GM19455 (cell line): ENCODE results near the gene ITCH.
"Not testable (repeated sequence)": the region's sequence is repeated elsewhere in the genome, so short reads cannot be mapped to it uniquely, and the experiment has no call there.

Source experiments
- ATAC-seq: cut with Tn5 transposase; IDR thresholded peaks from one replicate; pipeline ENCODE4 v1.9.1; 2021; ENCODE audit not compliant: unreplicated experiment

ITCH gene

GRCh38 chr20:34343458-34344211, 19.4 kb upstream of the ITCH start:
- no peak for ATAC-seq

- no peak for ATAC-seq
These were observed 18.8 kb upstream of the ITCH start for GRCh38 chr20:34344238-34344637.

GRCh38 chr20:34345402-34345736, 17.7 kb upstream of the ITCH start:
- ATAC-seq: no peak

GRCh38 chr20:34345839-34346532, 17.1 kb upstream of the ITCH start:
- ATAC-seq: not testable (repeated sequence)

- ATAC-seq: not testable (repeated sequence)
These were observed 16.6 kb upstream of the ITCH start for GRCh38 chr20:34346533-34346865.

GRCh38 chr20:34347571-34347970, 15.5 kb upstream of the ITCH start:
- ATAC-seq: no peak

- no peak for ATAC-seq
These were observed 13.0 kb upstream of the ITCH start for GRCh38 chr20:34350095-34350494.

GRCh38 chr20:34353467-34353866, 9.6 kb upstream of the ITCH start:
- ATAC-seq: not testable (repeated sequence)

GRCh38 chr20:34355427-34355826, 7.6 kb upstream of the ITCH start:
- ATAC-seq: no peak

GRCh38 chr20:34359729-34360128, 3.3 kb upstream of the ITCH start:
- ATAC-seq: not testable (repeated sequence)

GRCh38 chr20:34362502-34363061, 491 bp upstream of the ITCH start:
- ATAC-seq: no peak

GRCh38 chr20:34363465-34364222, 571 bp downstream of the ITCH start:
- peak; percentile 50 for ATAC-seq

GRCh38 chr20:34364223-34364506, 1.1 kb downstream of the ITCH start:
- ATAC-seq: no peak

GRCh38 chr20:34365765-34366213, 2.7 kb downstream of the ITCH start:
- ATAC-seq: peak; percentile 41

- ATAC-seq: no peak
These were observed 4.1 kb downstream of the ITCH start for GRCh38 chr20:34367155-34367554.

- not testable (repeated sequence) for ATAC-seq
These were observed 4.8 kb downstream of the ITCH start for GRCh38 chr20:34367911-34368310.

- ATAC-seq: no peak
These were observed 5.5 kb downstream of the ITCH start for GRCh38 chr20:34368547-34368946.

GRCh38 chr20:34369265-34369664, 6.2 kb downstream of the ITCH start:
- ATAC-seq: no peak

- no peak for ATAC-seq
These were observed 7.0 kb downstream of the ITCH start for GRCh38 chr20:34370062-34370461.

- no peak for ATAC-seq
These were observed 10.4 kb downstream of the ITCH start for GRCh38 chr20:34373445-34373844.

GRCh38 chr20:34374209-34374760, 11.2 kb downstream of the ITCH start:
- ATAC-seq: no peak
